GM10248 (cell line): ENCODE measurements around the gene NAT10.

Experiments used
- CTCF ChIA-PET: fragments of 300-600 bp; sonication (Branson Sonifier 250); formaldehyde crosslinking; extraction: SDS; loops from one replicate; lab custom pipeline; 2021; ENCODE audit warnings: antibody characterized with exemption; lab: Yijun Ruan, JAX
- POLR2A ChIA-PET: fragments of 350-650 bp; sonication (Branson Sonifier 250); formaldehyde crosslinking; extraction: SDS; loops from one replicate; lab custom pipeline; 2020; ENCODE audit warnings: antibody characterized with exemption; lab: Yijun Ruan, JAX
- DNase-seq: peaks from one replicate; pipeline ENCODE4 v3.0.0; 2012; ENCODE audit errors: extremely low spot score
- CTCF ChIP-seq: IDR thresholded peaks from 2 replicates; pipeline ENCODE4 v1.5.1; 2012; ENCODE audit warnings: mild to moderate bottlenecking, low read depth; ENCODE audit errors: extremely low read depth, missing control alignments, control extremely low read depth

NAT10 gene

GRCh38 chr11:34120651-34121050, 15.2 kb downstream of the NAT10 start:
- no peak for TF ChIP-seq CTCF
- DNase-seq = no peak
- CTCF ChIA-PET = interaction anchor here (1.0 kb wide), 1 partner anchor 9 kb away, joined by 3 read pairs; no protein-coding TSS in a partner anchor
- POLR2A ChIA-PET = no interaction called here

- CTCF ChIA-PET = interaction anchor here (1.0 kb wide), 1 partner anchor 58 kb away, joined by 3 read pairs; no protein-coding TSS in a partner anchor
- POLR2A ChIA-PET = no interaction called here
- DNase-seq = no peak
These were observed 19.6 kb downstream of the NAT10 start for GRCh38 chr11:34124885-34125668.

GRCh38 chr11:34126959-34127848, 21.8 kb downstream of the NAT10 start:
- ChIA-PET POLR2A (interaction anchor here (0.7 kb wide), 1 partner anchor 402 kb away, joined by 4 read pairs; no protein-coding TSS in a partner anchor), CTCF (interaction anchor here (0.9 to 1.3 kb wide), 3 partner anchors 9 to 25 kb away, joined by 3 to 4 read pairs (median 3); no protein-coding TSS in a partner anchor)

More at GRCh38 chr11:34124885-34125668, 19.6 kb downstream of the NAT10 start:
- TF ChIP-seq CTCF = no peak

GRCh38 chr11:34128824-34129223, 23.4 kb downstream of the NAT10 start:
- TF ChIP-seq CTCF = no peak
- CTCF ChIA-PET = interaction anchor here (2.1 kb wide), 1 partner anchor 14 kb away, joined by 7 read pairs; no protein-coding TSS in a partner anchor
- POLR2A ChIA-PET = no interaction called here
- no peak for DNase-seq

More at GRCh38 chr11:34126959-34127848, 21.8 kb downstream of the NAT10 start:
- DNase-seq = no peak
- TF ChIP-seq CTCF = no peak

GRCh38 chr11:34132261-34132965, 27.0 kb downstream of the NAT10 start:
- CTCF ChIA-PET = interaction anchor here (1.9 to 2.1 kb wide), 2 partner anchors 10 to 13 kb away, joined by 6 to 8 read pairs; no protein-coding TSS in a partner anchor
- no peak for TF ChIP-seq CTCF
- DNase-seq = no peak
- POLR2A ChIA-PET = no interaction called here

GRCh38 chr11:34134765-34135164, 29.3 kb downstream of the NAT10 start:
- CTCF ChIA-PET = interaction anchor here (1.1 to 3.5 kb wide), 6 partner anchors 9 to 147 kb away, joined by 4 to 11 read pairs (median 5); no protein-coding TSS in a partner anchor
- TF ChIP-seq CTCF = no peak
- POLR2A ChIA-PET = no interaction called here
- DNase-seq = no peak
